SK-N-SH treated with all-trans-retinoic acid at 6 μM for 48 hours (cell line): ENCODE data around the gene INPP5J.

Experiments used
- ATAC-seq: fragments of 200-7000 bp; cut with Tn5 transposase; 3 replicates; pipeline ENCODE4 v1.9.1; 2020; ENCODE audit warnings: mild to moderate bottlenecking, moderate library complexity
- ARNTL ChIP-seq: fragments of 450-650 bp; formaldehyde crosslinking; IDR thresholded peaks from 2 replicates; pipeline ENCODE4 v1.5.0; 2020; ENCODE audit warnings: low read depth, mild to moderate bottlenecking, moderate library complexity, borderline replicate concordance
- BACH2 ChIP-seq: fragments of 250-450 bp; sonication (Bioruptor Pico); IDR thresholded peaks from 2 replicates; pipeline ENCODE4 v1.9.0; 2021; ENCODE audit warnings: mild to moderate bottlenecking, borderline replicate concordance
- CREB5 ChIP-seq: fragments of 250-450 bp; sonication (Bioruptor Pico); IDR thresholded peaks from 2 replicates; pipeline ENCODE4 v1.5.1; 2020; ENCODE audit warnings: low read depth, mild to moderate bottlenecking, moderate library complexity
- CSDC2 ChIP-seq: fragments of 250-450 bp; sonication (Bioruptor Pico); IDR thresholded peaks from 2 replicates; pipeline ENCODE4 v1.5.0; 2020; ENCODE audit warnings: mild to moderate bottlenecking, moderate library complexity
- ESRRG ChIP-seq: fragments of 250-450 bp; sonication (Bioruptor Pico); IDR thresholded peaks from 2 replicates; pipeline ENCODE4 v1.6.1; 2021; ENCODE audit warnings: mild to moderate bottlenecking
- GLIS3 ChIP-seq: fragments of 250-450 bp; sonication (Bioruptor Pico); IDR thresholded peaks from 2 replicates; pipeline ENCODE4 v1.5.0; 2020; ENCODE audit warnings: mild to moderate bottlenecking, moderate library complexity
- ISL1 ChIP-seq: fragments of 250-450 bp; sonication (Bioruptor Pico); IDR thresholded peaks from 2 replicates; pipeline ENCODE4 v2.1.2; 2022; ENCODE audit warnings: mild to moderate bottlenecking, moderate library complexity
- PATZ1 ChIP-seq: fragments of 250-450 bp; sonication (Bioruptor Pico); IDR thresholded peaks from 2 replicates; pipeline ENCODE4 v1.8.0; 2020; ENCODE audit warnings: mild to moderate bottlenecking, moderate library complexity, borderline replicate concordance
- POU6F1 ChIP-seq: fragments of 250-450 bp; sonication (Bioruptor Pico); IDR thresholded peaks from 2 replicates; pipeline ENCODE4 v1.8.0; 2021; ENCODE audit warnings: low read depth, mild to moderate bottlenecking, moderate library complexity, borderline replicate concordance
- PPARA ChIP-seq: fragments of 250-450 bp; sonication (Bioruptor Pico); IDR thresholded peaks from 2 replicates; pipeline ENCODE4 v1.5.0; 2020; ENCODE audit warnings: mild to moderate bottlenecking, borderline replicate concordance
- RARB ChIP-seq: fragments of 250-450 bp; sonication (Bioruptor Pico); IDR thresholded peaks from 2 replicates; pipeline ENCODE4 v1.8.0; 2021; ENCODE audit warnings: mild to moderate bottlenecking, moderate library complexity
- SNAI2 ChIP-seq: fragments of 250-450 bp; sonication (Bioruptor Pico); IDR thresholded peaks from 2 replicates; pipeline ENCODE4 v1.5.0; 2020; ENCODE audit warnings: mild to moderate bottlenecking, moderate library complexity
- TCF4 ChIP-seq: fragments of 250-450 bp; sonication (Bioruptor Pico); IDR thresholded peaks from 2 replicates; pipeline ENCODE4 v1.8.0; 2021; ENCODE audit warnings: mild to moderate bottlenecking, moderate library complexity, borderline replicate concordance
- TOX ChIP-seq: fragments of 250-450 bp; sonication (Bioruptor Pico); IDR thresholded peaks from 2 replicates; pipeline ENCODE4 v1.8.0; 2021; ENCODE audit warnings: mild to moderate bottlenecking, moderate library complexity, borderline replicate concordance
- TSHZ2 ChIP-seq: fragments of 250-450 bp; sonication (Bioruptor Pico); IDR thresholded peaks from 2 replicates; pipeline ENCODE4 v1.5.0; 2020; ENCODE audit warnings: mild to moderate bottlenecking, moderate library complexity
- ZFP3 ChIP-seq: fragments of 250-450 bp; sonication (Bioruptor Pico); IDR thresholded peaks from 2 replicates; pipeline ENCODE4 v1.5.0; 2020; ENCODE audit warnings: mild to moderate bottlenecking, moderate library complexity
- ZFP30 ChIP-seq: fragments of 450-650 bp; formaldehyde crosslinking; IDR thresholded peaks from 2 replicates; pipeline ENCODE4 v1.5.0; 2022; ENCODE audit warnings: mild to moderate bottlenecking, moderate library complexity
- ZNF565 ChIP-seq: fragments of 450-650 bp; formaldehyde crosslinking; conservative IDR thresholded peaks from 2 replicates; pipeline ENCODE4 v1.5.0; 2020; ENCODE audit warnings: low read depth, mild to moderate bottlenecking, moderate library complexity
- ZNF70 ChIP-seq: fragments of 450-650 bp; formaldehyde crosslinking; IDR thresholded peaks from 2 replicates; pipeline ENCODE4 v1.5.0; 2020; ENCODE audit warnings: mild to moderate bottlenecking, moderate library complexity
- ZNF8 ChIP-seq: fragments of 450-650 bp; formaldehyde crosslinking; IDR thresholded peaks from 2 replicates; pipeline ENCODE4 v1.5.0; 2020; ENCODE audit warnings: mild to moderate bottlenecking, moderate library complexity

Gene INPP5J

GRCh38 chr22:31081963-31082605 is 40.7 kb upstream of the INPP5J start:
- no peak for ATAC-seq
- TF ChIP-seq TCF4 (CRISPR knock-in tag) (no peak), ZNF8 (no peak), POU6F1 (CRISPR knock-in tag) (no peak), ZNF70 (no peak), TSHZ2 (CRISPR knock-in tag) (no peak), RARB (CRISPR knock-in tag) (no peak), PPARA (no peak), TOX (CRISPR knock-in tag) (no peak), ZFP3 (CRISPR knock-in tag) (no peak), CSDC2 (CRISPR knock-in tag) (no peak), PATZ1 (CRISPR knock-in tag) (no peak), BACH2 (no peak), ZNF565 (CRISPR knock-in tag) (no peak), ESRRG (CRISPR knock-in tag) (no peak), ISL1 (CRISPR knock-in tag) (no peak), GLIS3 (CRISPR knock-in tag) (no peak), ZFP30 (CRISPR knock-in tag) (no peak), SNAI2 (CRISPR knock-in tag) (no peak), CREB5 (CRISPR knock-in tag) (no peak), ARNTL (no peak)

GRCh38 chr22:31082606-31083376 is 40.0 kb upstream of the INPP5J start:
- ATAC-seq: no peak

More at GRCh38 chr22:31082606-31083376, 40.0 kb upstream of the INPP5J start:
- TF ChIP-seq ISL1 (CRISPR knock-in tag): no peak
- no peak for TF ChIP-seq BACH2
- TF ChIP-seq ZNF565 (CRISPR knock-in tag): no peak
- no peak for TF ChIP-seq ZFP3 (CRISPR knock-in tag)
- no peak for TF ChIP-seq TSHZ2 (CRISPR knock-in tag)
- TF ChIP-seq TOX (CRISPR knock-in tag): no peak
- TF ChIP-seq TCF4 (CRISPR knock-in tag): no peak
- TF ChIP-seq ARNTL: no peak
